Anterior cingulate cortex (tissue), 58 donors: Measurements from ENCODE around the gene APOBR.

ENCODE experiments used
- DNase-seq, 58 donors: peaks; one replicate each; lab custom pipeline; 2025; lab: John Stamatoyannopoulos, UW

APOBR gene

GRCh38 chr16:28546626-28547025, 52.2 kb downstream of the APOBR start:
- no peak for DNase-seq

GRCh38 chr16:28548306-28548802, 53.9 kb downstream of the APOBR start:
- DNase-seq: no peak
